ENCODE data around the gene ZMYM2.
A peak's percentile ranks its signal among the peaks of the same experiment; 100 is the strongest.

ZMYM2 gene

GRCh38 chr13:20136781-20137703 is 178.5 kb downstream of the ZMYM2 start:
- H3K9me3 ChIP-seq (ENCODE audit: control insufficient read depth, insufficient read depth, low read length): no peaks in the 10 kb centered on the region
- no peak overlapping the region for H3K27ac ChIP-seq (ENCODE audit: low read depth, low read length)
- H3K4me1 ChIP-seq (ENCODE audit: control insufficient read depth, insufficient read depth, low read length): no peaks in the 10 kb centered on the region
- peaks cover 22% of the 10 kb centered on the region for H3K27me3 ChIP-seq (ENCODE audit: control insufficient read depth, insufficient read depth, low read length)
- no peaks in the 10 kb centered on the region for H3K36me3 ChIP-seq (ENCODE audit: control insufficient read depth, insufficient read depth, low read length)
- peak overlapping the region; percentile 46 for H3K4me3 ChIP-seq (ENCODE audit: low read depth, low read length)
- H3K9ac ChIP-seq (ENCODE audit: low read depth, low read length): no peak overlapping the region

GRCh38 chr13:20137875-20138274 is 179.3 kb downstream of the ZMYM2 start:
- peaks cover 22% of the 10 kb centered on the region for H3K27me3 ChIP-seq (ENCODE audit: control insufficient read depth, insufficient read depth, low read length)
- no peaks in the 10 kb centered on the region for H3K9me3 ChIP-seq (ENCODE audit: control insufficient read depth, insufficient read depth, low read length)

GRCh38 chr13:20140487-20140886 is 182.0 kb downstream of the ZMYM2 start:
- no peak overlapping the region for H3K9ac ChIP-seq (ENCODE audit: low read depth, low read length)
- H3K4me3 ChIP-seq (ENCODE audit: low read depth, low read length): no peak overlapping the region
- H3K36me3 ChIP-seq (ENCODE audit: control insufficient read depth, insufficient read depth, low read length): no peaks in the 10 kb centered on the region
- peaks cover 22% of the 10 kb centered on the region for H3K27me3 ChIP-seq (ENCODE audit: control insufficient read depth, insufficient read depth, low read length)
- H3K4me1 ChIP-seq (ENCODE audit: control insufficient read depth, insufficient read depth, low read length): no peaks in the 10 kb centered on the region
- H3K27ac ChIP-seq (ENCODE audit: low read depth, low read length): no peak overlapping the region
- H3K9me3 ChIP-seq (ENCODE audit: control insufficient read depth, insufficient read depth, low read length): no peaks in the 10 kb centered on the region

More at GRCh38 chr13:20137875-20138274, 179.3 kb downstream of the ZMYM2 start:
- Histone ChIP-seq H3K4me3 (ENCODE audit: low read depth, low read length) (no peak overlapping the region), H3K9ac (ENCODE audit: low read depth, low read length) (no peak overlapping the region), H3K4me1 (ENCODE audit: control insufficient read depth, insufficient read depth, low read length) (no peaks in the 10 kb centered on the region), H3K36me3 (ENCODE audit: control insufficient read depth, insufficient read depth, low read length) (no peaks in the 10 kb centered on the region), H3K27ac (ENCODE audit: low read depth, low read length) (no peak overlapping the region)
